Activated CD4-positive, alpha-beta T cell treated with anti-CD3 and anti-CD28 coated beads, Interleukin-2, amount 10 ng/mL, durations not matched to agents 24 days and 14 days (primary cell): ENCODE measurements around the gene RANBP10. TPM values are rescaled to one million over a fixed set of nuclear protein-coding genes. Genes with fewer than 3 reads are reported as not detected.
"Not testable (repeated sequence)": the region's sequence is repeated elsewhere in the genome, so short reads cannot be mapped to it uniquely, and the experiment has no call there.

Experiments used
- DNase-seq: peaks from one replicate; pipeline ENCODE4 v3.0.0; 2022
- H3K27ac Mint-ChIP-seq: one replicate; pipeline ENCODE4 v1.8.0; 2022; ENCODE audit warnings: mild to moderate bottlenecking, mixed read lengths
- H3K27me3 Mint-ChIP-seq: one replicate; pipeline ENCODE4 v1.8.0; 2022; ENCODE audit warnings: mixed read lengths
- H3K36me3 Mint-ChIP-seq: one replicate; pipeline ENCODE4 v1.8.0; 2022; ENCODE audit warnings: low read depth, mild to moderate bottlenecking, mixed read lengths
- H3K4me1 Mint-ChIP-seq: one replicate; pipeline ENCODE4 v1.8.0; 2021; ENCODE audit warnings: mixed read lengths
- H3K4me3 Mint-ChIP-seq: one replicate; pipeline ENCODE4 v1.8.0; 2022; ENCODE audit warnings: mild to moderate bottlenecking, moderate library complexity, mixed read lengths
- H3K9me3 Mint-ChIP-seq: one replicate; pipeline ENCODE4 v1.8.0; 2021; ENCODE audit warnings: mixed read lengths
- intact Hi-C: fragments of 100-400 bp; cut with micrococcal nuclease; formaldehyde crosslinking; loops from one replicate; pipeline ENCODE4 v1.15.1; 2023
- total RNA-seq: library from RNA; stranded (reverse); gene quantifications from 2 replicates; pipeline ENCODE4 v1.2.3, GENCODE V29; 2022

The RANBP10 gene
- total RNA-seq, 1 donor from 2014 or later, result 18.6 TPM

GRCh38 chr16:67699265-67699664 lies 107.1 kb downstream of the RANBP10 start:
- Mint-ChIP-seq H3K27ac (no peak overlapping the region), H3K4me3 (no peak overlapping the region), H3K36me3 (peaks cover 8% of the 10 kb centered on the region), H3K9me3 (no peaks in the 10 kb centered on the region), H3K27me3 (no peaks in the 10 kb centered on the region), H3K4me1 (peaks cover 15% of the 10 kb centered on the region)
- intact Hi-C loops, result loop anchor here (10.0 kb wide), 1 partner anchor 96 kb away; no protein-coding TSS in a partner anchor
- DNase-seq, result no peak

GRCh38 chr16:67697422-67698185 lies 108.8 kb downstream of the RANBP10 start:
- H3K4me3 Mint-ChIP-seq, result no peak overlapping the region
- intact Hi-C loops, result loop anchor here (10.0 kb wide), 1 partner anchor 97 kb away; no protein-coding TSS in a partner anchor
- no peak for DNase-seq
- H3K36me3 Mint-ChIP-seq, result peaks cover 8% of the 10 kb centered on the region
- H3K27ac Mint-ChIP-seq, result no peak overlapping the region
- no peaks in the 10 kb centered on the region for H3K9me3 Mint-ChIP-seq
- H3K27me3 Mint-ChIP-seq, result no peaks in the 10 kb centered on the region
- H3K4me1 Mint-ChIP-seq, result peaks cover 4% of the 10 kb centered on the region

- peaks cover 8% of the 10 kb centered on the region for H3K4me1 Mint-ChIP-seq
- H3K27ac Mint-ChIP-seq, result no peak overlapping the region
- intact Hi-C loops, result loop anchor here (10.0 kb wide), 1 partner anchor 100 kb away; no protein-coding TSS in a partner anchor
- H3K9me3 Mint-ChIP-seq, result no peaks in the 10 kb centered on the region
- peaks cover 8% of the 10 kb centered on the region for H3K36me3 Mint-ChIP-seq
- H3K27me3 Mint-ChIP-seq, result no peaks in the 10 kb centered on the region
- no peak for DNase-seq
- H3K4me3 Mint-ChIP-seq, result no peak overlapping the region
These were observed 111.7 kb downstream of the RANBP10 start for GRCh38 chr16:67694611-67695010.

GRCh38 chr16:67693517-67694285 lies 112.7 kb downstream of the RANBP10 start:
- intact Hi-C loops, result loop anchor here (10.0 kb wide), 1 partner anchor 101 kb away; no protein-coding TSS in a partner anchor
- not testable (repeated sequence) for H3K27me3 Mint-ChIP-seq, H3K27ac Mint-ChIP-seq, DNase-seq, H3K36me3 Mint-ChIP-seq, H3K4me3 Mint-ChIP-seq, H3K4me1 Mint-ChIP-seq, H3K9me3 Mint-ChIP-seq

- H3K9me3 Mint-ChIP-seq, result no peaks in the 10 kb centered on the region
- no peak overlapping the region for H3K27ac Mint-ChIP-seq
- intact Hi-C loops, result no loop called here
- DNase-seq, result no peak
- H3K4me1 Mint-ChIP-seq, result peaks cover 4% of the 10 kb centered on the region
- no peaks in the 10 kb centered on the region for H3K27me3 Mint-ChIP-seq
- no peak overlapping the region for H3K4me3 Mint-ChIP-seq
- peaks cover 8% of the 10 kb centered on the region for H3K36me3 Mint-ChIP-seq
These were observed 120.8 kb downstream of the RANBP10 start for GRCh38 chr16:67685388-67686112.

- Mint-ChIP-seq H3K9me3 (no peaks in the 10 kb centered on the region), H3K4me1 (peaks cover 4% of the 10 kb centered on the region), H3K27ac (no peak overlapping the region), H3K4me3 (no peak overlapping the region), H3K27me3 (no peaks in the 10 kb centered on the region), H3K36me3 (peaks cover 8% of the 10 kb centered on the region)
- DNase-seq, result no peak
- intact Hi-C loops, result no loop called here
These were observed 122.6 kb downstream of the RANBP10 start for GRCh38 chr16:67683767-67684166.

GRCh38 chr16:67679935-67680897 lies 126.1 kb downstream of the RANBP10 start:
- no peaks in the 10 kb centered on the region for H3K27me3 Mint-ChIP-seq
- no peak overlapping the region for H3K27ac Mint-ChIP-seq
- no peaks in the 10 kb centered on the region for H3K9me3 Mint-ChIP-seq
- H3K36me3 Mint-ChIP-seq, result peaks cover 6% of the 10 kb centered on the region
- no peak overlapping the region for H3K4me3 Mint-ChIP-seq
- DNase-seq, result no peak
- intact Hi-C loops, result no loop called here
- no peaks in the 10 kb centered on the region for H3K4me1 Mint-ChIP-seq

- Mint-ChIP-seq H3K9me3 (no peaks in the 10 kb centered on the region), H3K4me1 (no peaks in the 10 kb centered on the region), H3K4me3 (no peak overlapping the region), H3K36me3 (peaks cover 2% of the 10 kb centered on the region), H3K27me3 (no peaks in the 10 kb centered on the region), H3K27ac (no peak overlapping the region)
- intact Hi-C loops, result no loop called here
- no peak for DNase-seq
These were observed 127.9 kb downstream of the RANBP10 start for GRCh38 chr16:67678354-67679023.

GRCh38 chr16:67677712-67678111 lies 128.6 kb downstream of the RANBP10 start:
- Mint-ChIP-seq H3K4me1 (no peaks in the 10 kb centered on the region), H3K27me3 (no peaks in the 10 kb centered on the region), H3K9me3 (no peaks in the 10 kb centered on the region), H3K36me3 (no peaks in the 10 kb centered on the region), H3K27ac (no peak overlapping the region), H3K4me3 (no peak overlapping the region)
- intact Hi-C loops, result no loop called here
- DNase-seq, result no peak

- no peak for DNase-seq
- Mint-ChIP-seq H3K27me3 (no peaks in the 10 kb centered on the region), H3K4me1 (peaks cover 4% of the 10 kb centered on the region), H3K4me3 (no peak overlapping the region), H3K36me3 (no peaks in the 10 kb centered on the region), H3K27ac (no peak overlapping the region), H3K9me3 (no peaks in the 10 kb centered on the region)
- intact Hi-C loops, result no loop called here
These were observed 129.4 kb downstream of the RANBP10 start for GRCh38 chr16:67676939-67677338.

GRCh38 chr16:67676516-67676915 lies 129.8 kb downstream of the RANBP10 start:
- H3K36me3 Mint-ChIP-seq, result no peaks in the 10 kb centered on the region

GRCh38 chr16:67675999-67676398 lies 130.4 kb downstream of the RANBP10 start:
- H3K27me3 Mint-ChIP-seq, result no peaks in the 10 kb centered on the region
- H3K27ac Mint-ChIP-seq, result no peak overlapping the region
- no peaks in the 10 kb centered on the region for H3K36me3 Mint-ChIP-seq
- peaks cover 4% of the 10 kb centered on the region for H3K4me1 Mint-ChIP-seq
- intact Hi-C loops, result no loop called here
- DNase-seq, result no peak
- H3K9me3 Mint-ChIP-seq, result no peaks in the 10 kb centered on the region
- no peak overlapping the region for H3K4me3 Mint-ChIP-seq

More at GRCh38 chr16:67676516-67676915, 129.8 kb downstream of the RANBP10 start:
- H3K9me3 Mint-ChIP-seq, result no peaks in the 10 kb centered on the region
- H3K4me3 Mint-ChIP-seq, result no peak overlapping the region
- intact Hi-C loops, result no loop called here
- no peaks in the 10 kb centered on the region for H3K27me3 Mint-ChIP-seq
- H3K4me1 Mint-ChIP-seq, result peaks cover 4% of the 10 kb centered on the region
- no peak overlapping the region for H3K27ac Mint-ChIP-seq
- no peak for DNase-seq
